ENCODE measurements around the gene EPB41L2.

- TF ChIP-seq POLR2AphosphoS5 (IDR thresholded peaks at IDR 0.05; ENCODE audit: low read depth, low read length): no peak
- TF ChIP-seq CTCF (IDR thresholded peaks at IDR 0.05 in 2 of 3, conservative IDR thresholded peaks at IDR 0.05 in 1 of 3; ENCODE audit: borderline replicate concordance in 1 of 3, insufficient read depth in 1 of 3, low read depth in 2 of 3, low read length in 2 of 3): no peak
- TF ChIP-seq CEBPB (IDR thresholded peaks at IDR 0.05; ENCODE audit: low read depth): no peak
- no peak for TF ChIP-seq RAD21 (IDR thresholded peaks at IDR 0.05; ENCODE audit: low read depth)
- no peak for TF ChIP-seq ZFX (IDR thresholded peaks at IDR 0.05)
Observed at GRCh38 chr6:130851026-130851425, 212.0 kb downstream of the EPB41L2 start.
